Ascending aorta (tissue), 2 donors: ENCODE data around the gene PDK2. TPM values are rescaled to one million over a fixed set of nuclear protein-coding genes. Genes with fewer than 3 reads are reported as not detected.

Experiments
- DNase-seq, 2 donors: peaks; one replicate each; pipeline ENCODE4 v3.0.0-alpha.2; 2019; ENCODE audit warnings: low spot score in 2 of 2
- H3K27ac ChIP-seq, 2 donors: fragments of 200-600 bp; sonication (generic); one replicate each; pipeline ENCODE4 v1.5.1; 2016 to 2017; ENCODE audit warnings: mild to moderate bottlenecking in 1 of 2
- H3K27me3 ChIP-seq: fragments of 200-600 bp; sonication (generic); one replicate; pipeline ENCODE4 v1.5.1; 2017
- H3K36me3 ChIP-seq, 2 donors: fragments of 200-600 bp; sonication (generic); one replicate each; pipeline ENCODE4 v1.5.1; 2016
- H3K4me1 ChIP-seq, 2 donors: fragments of 200-600 bp; sonication (generic); one replicate each; pipeline ENCODE4 v1.5.1; 2016 to 2017; ENCODE audit warnings: mild to moderate bottlenecking in 1 of 2
- H3K4me3 ChIP-seq, 2 donors: fragments of 200-600 bp; sonication (generic); one replicate each; pipeline ENCODE4 v1.5.1; 2016 to 2017; ENCODE audit warnings: mild to moderate bottlenecking in 1 of 2
- H3K9me3 ChIP-seq, 2 donors: fragments of 200-600 bp; sonication (generic); one replicate each; pipeline ENCODE4 v1.5.1; 2016
- CTCF ChIP-seq, 3 experiments: fragments of 200-600 bp in 2 of 3; fragments of 450-650 bp in 1 of 3; sonication (generic) in 2 of 3; IDR thresholded peaks; one replicate each; pipeline ENCODE4 v1.5.1; 2016 to 2019; ENCODE audit warnings: antibody characterized with exemption in 3 of 3, mild to moderate bottlenecking in 1 of 3, moderate library complexity in 1 of 3
- intact Hi-C: fragments of 100-400 bp; cut with DNase I; formaldehyde crosslinking; loops from one replicate; pipeline ENCODE4 v1.15.1; 2023
- total RNA-seq: library from RNA; depleted of rRNA; stranded (reverse); fragments of >200 nt; gene quantifications from one replicate; pipeline ENCODE4 v1.1.0, GENCODE V29; 2016

The PDK2 gene
- total RNA-seq, 1 donor from 2014 or later: 73.5 TPM

DNA sequence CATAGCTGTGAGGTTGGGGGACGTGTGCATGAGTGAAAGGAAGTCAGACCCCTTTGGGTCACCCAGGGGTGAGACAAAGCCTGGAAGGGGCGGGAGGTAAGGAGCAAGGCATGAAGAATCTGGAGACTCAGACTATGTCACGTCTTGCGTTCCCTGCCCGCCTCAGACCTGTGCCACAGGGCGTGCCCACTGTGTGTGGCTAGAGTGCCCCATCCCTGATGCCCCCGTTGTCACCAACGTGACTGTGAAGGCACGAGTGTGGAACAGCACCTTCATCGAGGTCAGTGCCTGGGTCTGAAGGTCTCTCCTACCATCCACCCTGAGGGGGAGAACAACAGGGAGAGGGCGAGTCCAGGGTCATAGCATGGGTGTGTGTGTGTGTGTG lies 15.1 kb upstream of the PDK2 start:
- Histone ChIP-seq H3K9me3 (no peaks in the 10 kb centered on the region), H3K36me3 (peaks cover 71 to 88% of the 10 kb centered on the region in 2 donors), H3K4me1 (peaks cover 0 to 7% of the 10 kb centered on the region in 2 donors), H3K27ac (peak overlapping the region; percentile 60 to 68), H3K27me3 (no peaks in the 10 kb centered on the region), H3K4me3 (no peak overlapping the region)
- intact Hi-C loops: loop anchor here (2.0 kb wide), 1 partner anchor 25 kb away; no protein-coding TSS in a partner anchor
- TF ChIP-seq CTCF (IDR thresholded peaks at IDR 0.05): no peak
- no peak for DNase-seq

DNA sequence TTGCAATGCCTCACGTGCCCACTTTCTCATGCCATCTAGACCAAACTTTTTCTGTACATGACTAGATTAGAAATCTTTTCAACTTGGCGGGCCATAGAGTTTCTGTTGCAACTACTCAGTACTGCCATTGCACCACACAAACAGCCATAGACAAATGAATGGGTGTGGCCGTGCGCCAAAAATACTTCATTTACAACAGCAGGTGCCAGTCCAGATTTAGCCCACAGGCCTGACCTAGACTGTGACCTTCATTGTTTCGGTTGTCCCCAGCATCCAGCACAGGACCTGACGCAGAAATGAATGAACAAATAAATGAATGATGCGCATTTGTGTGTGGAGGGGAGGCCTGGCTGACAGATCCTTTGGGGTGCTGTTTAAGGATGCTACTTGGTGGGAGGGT lies 14.3 kb upstream of the PDK2 start:
- Histone ChIP-seq H3K27me3 (no peaks in the 10 kb centered on the region), H3K4me1 (peaks cover 0 to 7% of the 10 kb centered on the region in 2 donors), H3K27ac (no peak overlapping the region), H3K4me3 (no peak overlapping the region), H3K36me3 (peaks cover 64 to 80% of the 10 kb centered on the region in 2 donors), H3K9me3 (no peaks in the 10 kb centered on the region)
- no peak for DNase-seq
- no peak for TF ChIP-seq CTCF (IDR thresholded peaks at IDR 0.05)
- intact Hi-C loops: loop anchor here (2.0 kb wide), 1 partner anchor 26 kb away; no protein-coding TSS in a partner anchor

GRCh38 chr17:50081757-50082156 lies 13.4 kb upstream of the PDK2 start:
- H3K27me3 ChIP-seq: no peaks in the 10 kb centered on the region
- no peaks in the 10 kb centered on the region for H3K9me3 ChIP-seq
- no peak overlapping the region for H3K4me3 ChIP-seq
- no peak overlapping the region for H3K27ac ChIP-seq
- peaks cover 0 to 7% of the 10 kb centered on the region in 2 donors for H3K4me1 ChIP-seq
- TF ChIP-seq CTCF (IDR thresholded peaks at IDR 0.05): no peak
- intact Hi-C loops: loop anchor here (2.0 kb wide), 1 partner anchor 27 kb away; no protein-coding TSS in a partner anchor
- no peak for DNase-seq
- peaks cover 55 to 75% of the 10 kb centered on the region in 2 donors for H3K36me3 ChIP-seq

GRCh38 chr17:50087246-50087911 lies 7.8 kb upstream of the PDK2 start:
- DNase-seq: peak in 1 of 2 donors; percentile 86
- no peaks in the 10 kb centered on the region for H3K4me1 ChIP-seq
- no peak overlapping the region for H3K4me3 ChIP-seq
- intact Hi-C loops: loop anchor here (1.0 kb wide), 1 partner anchor 60 kb away; no protein-coding TSS in a partner anchor
- H3K36me3 ChIP-seq: peaks cover 46 to 67% of the 10 kb centered on the region in 2 donors
- no peaks in the 10 kb centered on the region for H3K27me3 ChIP-seq
- no peaks in the 10 kb centered on the region for H3K9me3 ChIP-seq
- peak overlapping the region; percentile 34 to 48 for H3K27ac ChIP-seq
- TF ChIP-seq CTCF (IDR thresholded peaks at IDR 0.05): peak; percentile 91 to 96 (median 93)

- no peaks in the 10 kb centered on the region for H3K9me3 ChIP-seq
- peaks cover 40 to 61% of the 10 kb centered on the region in 2 donors for H3K36me3 ChIP-seq
- H3K4me1 ChIP-seq: no peaks in the 10 kb centered on the region
- DNase-seq: no peak
- H3K27me3 ChIP-seq: no peaks in the 10 kb centered on the region
- H3K27ac ChIP-seq: peak overlapping the region in 1 of 2 donors; percentile 48
- intact Hi-C loops: loop anchor here (1.0 kb wide), 1 partner anchor 61 kb away; no protein-coding TSS in a partner anchor
- no peak overlapping the region for H3K4me3 ChIP-seq
- no peak for TF ChIP-seq CTCF (IDR thresholded peaks at IDR 0.05)
Observed at GRCh38 chr17:50087912-50088405, 7.2 kb upstream of the PDK2 start.
